NCI-H1092 (cell line): ENCODE measurements around the gene CPNE9.
A peak's percentile ranks its signal among the peaks of the same experiment; 100 is the strongest.

Experiments
- DNase-seq: peaks from one replicate; lab custom pipeline; 2025; lab: John Stamatoyannopoulos, UW

The CPNE9 gene

GRCh38 chr3:9716801-9717555 is 13.3 kb downstream of the CPNE9 start:
- DNase-seq = no peak

GRCh38 chr3:9717563-9717962 is 13.9 kb downstream of the CPNE9 start:
- no peak for DNase-seq

- no peak for DNase-seq
Observed at GRCh38 chr3:9718118-9718517, 14.5 kb downstream of the CPNE9 start.

GRCh38 chr3:9721015-9721699 is 17.5 kb downstream of the CPNE9 start:
- DNase-seq = no peak

GRCh38 chr3:9721700-9722060 is 18.0 kb downstream of the CPNE9 start:
- no peak for DNase-seq

- DNase-seq = no peak
Observed at GRCh38 chr3:9725775-9726515, 22.3 kb downstream of the CPNE9 start.

GRCh38 chr3:9727041-9727595 is 23.5 kb downstream of the CPNE9 start:
- no peak for DNase-seq

- no peak for DNase-seq
Observed at GRCh38 chr3:9727743-9728142, 24.1 kb downstream of the CPNE9 start.

- no peak for DNase-seq
Observed at GRCh38 chr3:9729419-9729818, 25.8 kb downstream of the CPNE9 start.

- peak; percentile 43 for DNase-seq
Observed at GRCh38 chr3:9730657-9731205, 27.1 kb downstream of the CPNE9 start.

GRCh38 chr3:9731206-9732079 is 27.8 kb downstream of the CPNE9 start, which contains the start of gene BRPF1:
Gene BRPF1 (plus strand): TSS chr3:9731735. CDS start chr3:9734141, 2,406 bp downstream.
- DNase-seq = peak; percentile 95

GRCh38 chr3:9732080-9732739 is 28.6 kb downstream of the CPNE9 start:
- DNase-seq = no peak

- no peak for DNase-seq
Observed at GRCh38 chr3:9732740-9733115, 29.1 kb downstream of the CPNE9 start.

- no peak for DNase-seq
Observed at GRCh38 chr3:9736831-9737230, 33.2 kb downstream of the CPNE9 start.

- DNase-seq = no peak
Observed at GRCh38 chr3:9739181-9739580, 35.5 kb downstream of the CPNE9 start.

GRCh38 chr3:9742560-9742959 is 38.9 kb downstream of the CPNE9 start:
- no peak for DNase-seq

- no peak for DNase-seq
Observed at GRCh38 chr3:9743548-9743947, 39.9 kb downstream of the CPNE9 start.

- no peak for DNase-seq
Observed at GRCh38 chr3:9744162-9744561, 40.5 kb downstream of the CPNE9 start.

GRCh38 chr3:9745521-9745920 is 41.9 kb downstream of the CPNE9 start:
- DNase-seq = no peak

GRCh38 chr3:9746330-9746729 is 42.7 kb downstream of the CPNE9 start:
- no peak for DNase-seq

- DNase-seq = no peak
Observed at GRCh38 chr3:9747267-9747666, 43.6 kb downstream of the CPNE9 start.
